Stimulated activated CD4-positive, alpha-beta T cell treated with anti-CD3 and anti-CD28 coated beads, Interleukin-15, amount 100 ng/mL, for 1 hour (primary cell): Measurements from ENCODE around the gene ADGRG4.
"Not testable (repeated sequence)": the region's sequence is repeated elsewhere in the genome, so short reads cannot be mapped to it uniquely, and the experiment has no call there.

ENCODE experiments used
- DNase-seq, 2 donors: peaks; one replicate each; pipeline ENCODE4 v3.0.0-alpha.2; 2020; ENCODE audit warnings: low read depth in 1 of 2, low spot score in 1 of 2

The ADGRG4 gene, protein sequence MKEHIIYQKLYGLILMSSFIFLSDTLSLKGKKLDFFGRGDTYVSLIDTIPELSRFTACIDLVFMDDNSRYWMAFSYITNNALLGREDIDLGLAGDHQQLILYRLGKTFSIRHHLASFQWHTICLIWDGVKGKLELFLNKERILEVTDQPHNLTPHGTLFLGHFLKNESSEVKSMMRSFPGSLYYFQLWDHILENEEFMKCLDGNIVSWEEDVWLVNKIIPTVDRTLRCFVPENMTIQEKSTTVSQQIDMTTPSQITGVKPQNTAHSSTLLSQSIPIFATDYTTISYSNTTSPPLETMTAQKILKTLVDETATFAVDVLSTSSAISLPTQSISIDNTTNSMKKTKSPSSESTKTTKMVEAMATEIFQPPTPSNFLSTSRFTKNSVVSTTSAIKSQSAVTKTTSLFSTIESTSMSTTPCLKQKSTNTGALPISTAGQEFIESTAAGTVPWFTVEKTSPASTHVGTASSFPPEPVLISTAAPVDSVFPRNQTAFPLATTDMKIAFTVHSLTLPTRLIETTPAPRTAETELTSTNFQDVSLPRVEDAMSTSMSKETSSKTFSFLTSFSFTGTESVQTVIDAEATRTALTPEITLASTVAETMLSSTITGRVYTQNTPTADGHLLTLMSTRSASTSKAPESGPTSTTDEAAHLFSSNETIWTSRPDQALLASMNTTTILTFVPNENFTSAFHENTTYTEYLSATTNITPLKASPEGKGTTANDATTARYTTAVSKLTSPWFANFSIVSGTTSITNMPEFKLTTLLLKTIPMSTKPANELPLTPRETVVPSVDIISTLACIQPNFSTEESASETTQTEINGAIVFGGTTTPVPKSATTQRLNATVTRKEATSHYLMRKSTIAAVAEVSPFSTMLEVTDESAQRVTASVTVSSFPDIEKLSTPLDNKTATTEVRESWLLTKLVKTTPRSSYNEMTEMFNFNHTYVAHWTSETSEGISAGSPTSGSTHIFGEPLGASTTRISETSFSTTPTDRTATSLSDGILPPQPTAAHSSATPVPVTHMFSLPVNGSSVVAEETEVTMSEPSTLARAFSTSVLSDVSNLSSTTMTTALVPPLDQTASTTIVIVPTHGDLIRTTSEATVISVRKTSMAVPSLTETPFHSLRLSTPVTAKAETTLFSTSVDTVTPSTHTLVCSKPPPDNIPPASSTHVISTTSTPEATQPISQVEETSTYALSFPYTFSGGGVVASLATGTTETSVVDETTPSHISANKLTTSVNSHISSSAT (N-terminal part only)

DNA sequence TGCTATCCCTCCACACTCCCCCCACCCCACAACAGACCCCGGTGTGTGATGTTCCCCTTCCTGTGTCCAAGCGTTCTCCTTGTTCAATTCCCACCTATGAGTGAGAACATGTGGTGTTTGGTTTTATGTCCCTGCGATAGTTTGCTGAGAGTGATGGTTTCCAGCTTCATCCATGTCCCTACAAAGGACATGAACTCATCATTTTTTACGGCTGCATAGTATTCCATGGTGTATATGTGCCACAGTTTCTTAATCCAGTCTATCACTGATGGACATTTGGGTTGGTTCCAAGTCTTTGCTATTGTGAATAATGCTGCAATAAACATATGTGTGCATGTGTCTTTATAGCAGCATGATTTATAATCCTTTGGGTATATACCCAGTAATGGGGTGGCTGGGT is at the start of gene ADGRG4:
Gene ADGRG4 (plus strand): TSS at position 243 of the 400 bp plus-strand sequence. CDS start 7,815 bp downstream, outside the sequence.
- DNase-seq = not testable (repeated sequence)

DNA sequence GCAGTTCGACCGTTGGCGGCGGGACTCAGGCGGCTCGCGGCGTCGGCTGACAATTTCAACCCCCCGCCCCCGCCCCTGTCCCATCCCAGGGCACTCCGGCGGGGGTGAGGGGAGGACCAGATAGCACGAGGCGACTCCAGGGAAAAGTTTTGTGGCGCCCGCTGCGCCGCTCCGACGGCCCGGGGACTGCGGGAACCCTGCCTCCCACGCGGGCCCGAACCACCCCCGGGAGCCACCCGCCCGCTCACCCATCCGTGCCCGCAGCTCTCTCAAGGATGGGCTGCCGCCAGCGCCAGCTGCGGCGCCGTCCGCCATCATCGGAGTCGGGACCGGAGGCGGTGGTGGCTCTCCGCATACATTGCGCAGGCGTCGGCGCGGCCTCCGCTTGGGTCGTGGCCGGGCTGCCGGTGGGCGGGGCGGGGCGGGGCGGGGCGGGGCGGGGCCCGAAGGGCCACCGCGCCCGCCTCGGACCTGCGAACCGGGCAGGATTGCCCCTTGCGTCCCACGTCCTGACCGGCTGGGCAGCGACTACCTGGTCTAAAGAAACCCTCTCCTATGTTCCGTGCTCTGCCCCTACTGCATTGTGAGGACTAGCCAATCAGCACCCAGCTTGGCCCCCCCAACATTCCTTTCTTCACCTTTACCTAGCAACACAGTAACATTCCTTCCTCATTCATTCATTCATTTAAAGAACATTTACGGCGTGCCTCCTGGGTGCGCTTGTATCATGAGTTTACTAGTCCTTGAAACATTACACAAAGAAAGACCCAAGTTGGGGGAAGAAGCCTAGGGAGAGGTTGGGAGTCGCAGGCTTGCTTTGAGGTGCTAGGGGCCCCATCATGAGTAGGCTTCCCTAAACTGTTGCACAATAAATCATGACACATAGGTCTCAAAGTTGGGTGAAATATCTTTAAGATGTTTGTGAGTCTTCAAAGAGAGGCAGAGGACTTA is 49.4 kb upstream of the ADGRG4 start, which contains the start of gene MAP7D3:
Gene MAP7D3 (minus strand): TSS at position 360 of the 951 bp plus-strand sequence. CDS start 42 bp downstream, at position 318.
- DNase-seq = peak; percentile 38 to 47

DNA sequence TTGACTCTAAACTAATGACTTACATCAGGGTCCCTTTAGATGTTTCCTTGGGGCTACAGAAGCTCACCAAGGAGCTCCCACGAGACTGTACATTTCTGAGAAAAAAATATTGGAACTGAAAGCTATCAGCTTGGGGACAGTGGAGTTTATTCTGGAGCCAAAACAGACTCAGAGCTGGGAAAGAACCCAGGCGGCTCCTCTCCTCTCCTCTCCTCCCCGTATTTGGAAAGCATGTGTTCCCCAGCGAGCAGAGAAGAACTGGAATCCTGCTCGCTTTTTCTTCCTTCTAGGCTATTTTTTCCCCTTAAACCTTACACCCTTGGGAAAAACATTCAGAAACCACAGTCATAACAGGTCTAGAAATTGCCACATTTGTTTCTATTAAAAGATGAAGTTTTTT is 45.2 kb upstream of the ADGRG4 start:
- DNase-seq = no peak

DNA sequence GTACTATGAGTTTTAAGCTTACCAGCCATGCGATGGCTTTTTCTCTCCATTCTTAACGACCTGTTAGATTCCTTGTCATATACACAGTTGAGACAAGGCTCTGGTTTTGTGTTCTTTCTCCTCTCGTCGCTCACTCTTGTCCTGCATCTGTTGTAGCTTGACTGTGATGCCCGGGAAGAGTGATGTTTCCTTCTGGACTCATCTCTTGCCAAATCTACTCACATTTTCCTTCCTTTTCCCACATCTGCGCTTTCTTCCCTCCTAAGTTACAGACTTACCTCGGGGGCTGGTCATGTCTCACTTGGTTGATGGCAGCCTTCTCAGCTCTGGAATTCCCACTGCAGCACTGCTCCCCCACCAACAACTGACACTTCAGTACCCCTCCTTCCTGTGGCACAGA is 44.7 kb upstream of the ADGRG4 start:
- no peak for DNase-seq

GRCh38 chrX:136258951-136259350 is 41.8 kb upstream of the ADGRG4 start:
- DNase-seq = no peak

GRCh38 chrX:136259543-136259942 is 41.2 kb upstream of the ADGRG4 start:
- no peak for DNase-seq

GRCh38 chrX:136260776-136261175 is 40.0 kb upstream of the ADGRG4 start:
- DNase-seq = no peak

GRCh38 chrX:136261321-136261720 is 39.4 kb upstream of the ADGRG4 start:
- no peak for DNase-seq

DNA sequence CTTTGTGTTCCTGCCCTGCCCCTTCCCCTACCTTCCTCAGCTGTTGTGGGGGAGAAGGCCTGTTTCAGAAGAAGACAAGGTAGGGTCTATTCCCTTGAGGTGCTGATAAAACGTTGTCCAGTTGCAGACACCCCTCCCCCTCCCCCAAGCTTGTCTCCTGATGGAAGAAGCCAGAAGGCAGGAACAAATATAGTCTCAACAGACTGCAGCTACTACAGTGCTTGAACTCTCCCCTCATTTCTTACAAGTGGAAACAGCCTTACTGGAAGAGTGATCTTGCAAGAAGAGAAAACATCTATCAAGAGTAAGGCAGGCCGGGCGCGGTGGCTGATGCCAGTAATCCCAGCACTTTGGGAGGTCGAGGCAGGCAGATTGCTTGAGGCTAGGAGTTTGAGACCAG is 38.5 kb upstream of the ADGRG4 start:
- DNase-seq = no peak

DNA sequence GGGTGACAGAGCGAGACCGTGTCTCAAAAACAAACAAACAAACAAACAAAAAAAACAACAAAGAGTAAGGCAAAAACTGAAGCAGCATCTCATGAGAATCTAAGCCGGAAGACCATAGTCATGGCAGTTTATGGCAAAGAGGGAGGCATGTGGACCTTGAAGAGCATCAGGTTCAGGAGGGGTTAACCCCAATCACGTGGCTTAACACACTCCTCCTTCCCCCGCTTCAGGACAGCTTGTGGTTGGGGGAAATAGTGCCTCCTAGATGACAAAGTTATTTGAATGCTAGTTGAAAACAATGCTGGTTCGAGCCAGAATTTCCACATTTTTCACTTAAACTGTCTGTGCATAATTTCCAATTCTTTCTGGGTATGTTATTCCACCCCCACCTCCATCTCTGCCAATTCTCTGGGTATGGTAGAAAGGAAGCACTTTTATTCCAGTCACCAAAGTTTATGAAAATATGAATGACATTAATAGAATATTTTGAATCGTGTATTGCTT is 37.9 kb upstream of the ADGRG4 start:
- DNase-seq = no peak

- no peak for DNase-seq
These were observed 33.9 kb upstream of the ADGRG4 start for GRCh38 chrX:136266828-136267227.

DNA sequence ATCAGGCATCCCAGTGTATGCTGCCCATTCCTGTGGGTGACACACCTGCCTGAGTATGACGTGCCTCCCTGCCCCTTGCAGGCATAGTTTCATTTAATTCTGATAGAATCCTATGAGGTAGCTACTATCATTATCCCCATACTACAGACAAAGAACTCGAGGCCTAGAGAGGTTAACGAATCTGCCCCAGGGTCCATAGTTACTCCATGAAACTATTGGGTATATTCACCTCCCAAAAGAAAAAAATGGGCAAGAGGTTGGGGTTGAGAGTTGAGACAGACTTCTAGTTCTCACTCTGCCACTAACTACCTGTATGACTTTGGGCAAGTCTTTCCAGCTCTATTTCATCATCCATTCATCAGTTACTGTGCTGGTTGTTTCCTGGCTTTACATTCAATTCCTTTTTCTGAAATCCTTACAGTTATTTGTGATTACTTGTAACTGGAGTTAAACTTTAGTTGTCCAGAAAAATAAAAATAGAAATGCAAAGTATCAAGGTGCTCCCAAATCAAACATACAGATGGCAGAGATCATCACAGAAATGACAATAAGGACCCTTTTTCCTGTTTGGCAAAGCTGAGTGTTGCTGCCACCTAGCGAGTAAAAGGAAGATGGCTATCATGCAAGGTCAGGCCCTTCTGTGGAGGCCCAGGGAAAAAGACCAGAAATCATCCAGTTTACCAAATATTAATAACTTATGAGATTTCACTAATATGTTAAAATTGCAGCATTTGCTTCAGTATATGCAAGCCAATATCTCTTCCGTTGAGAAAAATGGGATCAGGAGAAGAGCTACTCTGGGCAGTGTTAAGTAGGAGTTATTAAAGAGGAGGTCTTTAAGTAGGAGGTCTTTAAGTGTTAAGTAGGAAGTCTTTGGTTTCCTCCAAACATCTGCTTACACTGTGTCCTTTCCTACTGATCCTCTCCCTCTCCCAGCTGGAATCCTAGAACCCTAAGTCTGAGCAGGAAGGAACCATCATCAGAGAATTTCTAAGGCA is 32.4 kb upstream of the ADGRG4 start:
- DNase-seq = peak in 1 of 2 donors; percentile 1

DNA sequence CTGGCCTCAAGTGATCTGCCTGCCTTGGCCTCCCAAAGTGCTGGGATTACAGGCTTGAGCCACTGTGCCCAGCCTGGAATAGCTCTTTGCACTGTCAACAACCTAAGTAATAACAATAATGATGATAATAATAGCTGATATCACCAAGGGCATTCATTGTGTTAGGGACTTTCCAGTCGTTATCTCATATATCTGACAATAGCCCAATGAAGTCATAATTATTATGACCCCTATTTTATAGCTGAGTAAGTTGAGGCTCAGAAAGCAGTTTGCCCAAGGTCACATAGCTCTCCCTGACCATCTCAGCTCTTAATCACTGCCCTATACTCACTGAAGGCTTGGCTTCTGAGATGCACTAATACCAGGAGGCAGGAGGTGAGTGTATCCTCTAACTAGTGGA is 30.8 kb upstream of the ADGRG4 start:
- no peak for DNase-seq

GRCh38 chrX:136271300-136271699 is 29.5 kb upstream of the ADGRG4 start:
- DNase-seq = no peak

DNA sequence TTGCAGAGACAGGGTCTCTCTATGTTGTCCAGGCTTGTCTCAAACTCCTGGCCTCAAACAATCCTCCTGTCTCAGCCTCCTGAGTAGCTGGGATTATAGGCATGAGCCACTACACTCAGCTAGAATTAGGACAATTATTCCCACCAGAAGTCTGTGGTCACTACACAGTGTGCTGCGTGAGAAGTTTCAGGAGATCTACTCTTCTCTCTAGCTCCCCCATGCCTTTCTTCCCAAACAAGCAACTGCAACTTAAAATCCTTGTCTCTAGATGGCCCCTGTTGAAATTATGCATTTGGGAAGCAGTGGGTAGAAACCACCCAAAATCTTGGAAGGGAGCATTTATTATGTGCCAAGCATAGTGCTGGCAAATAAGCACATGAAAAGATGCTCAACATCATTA is 28.4 kb upstream of the ADGRG4 start:
- no peak for DNase-seq

DNA sequence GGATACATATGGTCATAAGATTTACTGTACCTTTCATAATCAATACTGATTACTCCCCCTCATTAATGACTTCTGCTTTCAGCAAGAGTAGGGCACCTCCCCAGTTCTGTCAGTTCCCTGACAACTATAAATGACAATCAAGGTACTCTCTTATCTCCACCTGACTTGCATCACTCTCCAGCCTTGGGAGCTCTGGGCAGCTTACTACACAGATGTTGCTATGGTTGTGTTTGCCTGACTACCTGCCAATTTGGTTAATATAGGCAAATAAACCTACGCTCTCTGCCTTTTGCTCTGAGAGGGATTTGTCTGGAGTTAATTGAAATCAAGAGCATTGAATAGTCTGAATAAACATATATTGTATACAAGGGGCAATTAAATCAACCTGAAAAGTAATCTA is 26.8 kb upstream of the ADGRG4 start:
- DNase-seq = no peak

DNA sequence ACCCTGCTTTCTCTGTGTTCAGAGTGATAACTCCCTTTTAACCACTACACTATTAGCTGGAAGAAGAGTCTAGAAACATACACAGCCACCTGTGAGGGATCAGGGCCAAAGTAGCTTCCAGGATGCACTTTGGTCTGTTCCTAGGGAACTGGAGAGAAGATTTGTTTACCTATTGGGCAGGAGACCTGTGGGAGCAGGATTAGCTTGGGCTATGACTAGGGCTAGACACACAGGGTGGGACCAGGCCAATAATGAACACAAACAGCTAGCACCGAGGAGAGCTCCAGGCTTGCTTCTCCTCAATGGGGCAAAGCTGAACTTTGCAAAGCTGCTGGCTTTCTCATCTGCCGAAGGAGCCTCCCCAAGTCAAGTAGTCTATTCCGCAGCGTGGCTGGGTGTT is 25.2 kb upstream of the ADGRG4 start:
- no peak for DNase-seq

DNA sequence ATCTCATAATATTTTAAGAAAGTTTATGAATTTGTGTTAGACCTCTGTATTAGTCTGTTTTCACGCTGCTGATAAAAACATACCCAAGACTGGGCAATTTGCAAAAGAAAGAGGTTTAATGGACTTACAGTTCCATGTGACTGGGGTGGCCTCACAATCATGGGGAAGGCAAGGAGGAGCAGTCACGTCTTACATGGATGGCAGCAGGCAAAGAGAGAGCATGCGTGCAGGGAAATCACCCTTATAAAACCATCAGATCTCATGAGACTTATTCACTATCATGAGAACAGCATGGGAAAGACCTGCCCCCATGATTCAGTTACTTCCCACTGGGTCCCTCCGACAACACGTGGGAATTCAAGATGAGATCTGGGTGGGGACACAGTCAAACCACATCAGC is 14.4 kb upstream of the ADGRG4 start:
- DNase-seq = not testable (repeated sequence)

- no peak for DNase-seq
These were observed 8.9 kb upstream of the ADGRG4 start for GRCh38 chrX:136291824-136292223.
